ENCODE data around the gene PDXK. TPM values are rescaled to one million over a fixed set of nuclear protein-coding genes. Genes with fewer than 3 reads are reported as not detected.

PDXK gene
- total and polyA plus RNA-seq, 2 of the 13 experiments (the other 11 are each of a cell fraction or from before 2014, with no cell fraction given): 114 to 184 TPM

GRCh38 chr21:43703035-43703880 lies 15.7 kb upstream of the PDXK start (continued):
- TF ChIP-seq, protein P1, sequence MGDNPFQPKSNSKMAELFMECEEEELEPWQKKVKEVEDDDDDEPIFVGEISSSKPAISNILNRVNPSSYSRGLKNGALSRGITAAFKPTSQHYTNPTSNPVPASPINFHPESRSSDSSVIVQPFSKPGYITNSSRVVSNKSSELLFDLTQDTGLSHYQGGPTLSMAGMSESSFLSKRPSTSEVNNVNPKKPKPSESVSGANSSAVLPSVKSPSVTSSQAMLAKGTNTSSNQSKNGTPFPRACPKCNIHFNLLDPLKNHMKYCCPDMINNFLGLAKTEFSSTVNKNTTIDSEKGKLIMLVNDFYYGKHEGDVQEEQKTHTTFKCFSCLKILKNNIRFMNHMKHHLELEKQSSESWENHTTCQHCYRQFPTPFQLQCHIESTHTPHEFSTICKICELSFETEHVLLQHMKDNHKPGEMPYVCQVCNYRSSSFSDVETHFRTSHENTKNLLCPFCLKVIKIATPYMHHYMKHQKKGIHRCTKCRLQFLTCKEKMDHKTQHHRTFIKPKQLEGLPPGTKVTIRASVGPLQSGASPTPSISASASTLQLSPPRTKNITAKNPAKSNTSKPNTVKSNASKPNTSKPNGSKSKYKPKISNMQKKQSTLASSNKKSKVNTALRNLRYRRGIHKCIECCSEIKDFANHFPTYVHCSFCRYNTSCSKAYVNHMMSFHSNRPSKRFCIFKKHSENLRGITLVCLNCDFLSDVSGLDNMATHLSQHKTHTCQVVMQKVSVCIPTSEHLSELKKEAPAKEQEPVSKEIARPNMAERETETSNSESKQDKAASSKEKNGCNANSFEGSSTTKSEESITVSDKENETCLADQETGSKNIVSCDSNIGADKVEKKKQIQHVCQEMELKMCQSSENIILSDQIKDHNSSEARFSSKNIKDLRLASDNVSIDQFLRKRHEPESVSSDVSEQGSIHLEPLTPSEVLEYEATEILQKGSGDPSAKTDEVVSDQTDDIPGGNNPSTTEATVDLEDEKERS (CRISPR knock-in tag; IDR thresholded peaks at IDR 0.05): 0 out of 2 replicates have a peak, but pooled peaks have one; percentile 40
- TF ChIP-seq TCF7 (IDR thresholded peaks at IDR 0.05; ENCODE audit: low read depth) (no peak), ZFP41 (CRISPR knock-in tag; IDR thresholded peaks at IDR 0.05; ENCODE audit: borderline replicate concordance) (no peak), SALL1 (CRISPR knock-in tag; IDR thresholded peaks at IDR 0.05) (peak; percentile 35), ZNF281 (CRISPR knock-in tag; IDR thresholded peaks at IDR 0.05; ENCODE audit: borderline replicate concordance) (no peak), ZNF839 (CRISPR knock-in tag; IDR thresholded peaks at IDR 0.05; ENCODE audit: borderline replicate concordance) (0 out of 2 replicates have a peak, but pooled peaks have one; percentile 55), CHD2 (IDR thresholded peaks at IDR 0.05; ENCODE audit: low read depth, low read length) (no peak), ZNF333 (CRISPR knock-in tag; IDR thresholded peaks at IDR 0.05; ENCODE audit: borderline replicate concordance) (0 out of 2 replicates have a peak, but pooled peaks have one; percentile 13), ARNT (IDR thresholded peaks at IDR 0.05) (no peak), POLR2AphosphoS2 (IDR thresholded peaks at IDR 0.05; ENCODE audit: low read depth, low read length) (no peak)
- TF ChIP-seq, protein P2, sequence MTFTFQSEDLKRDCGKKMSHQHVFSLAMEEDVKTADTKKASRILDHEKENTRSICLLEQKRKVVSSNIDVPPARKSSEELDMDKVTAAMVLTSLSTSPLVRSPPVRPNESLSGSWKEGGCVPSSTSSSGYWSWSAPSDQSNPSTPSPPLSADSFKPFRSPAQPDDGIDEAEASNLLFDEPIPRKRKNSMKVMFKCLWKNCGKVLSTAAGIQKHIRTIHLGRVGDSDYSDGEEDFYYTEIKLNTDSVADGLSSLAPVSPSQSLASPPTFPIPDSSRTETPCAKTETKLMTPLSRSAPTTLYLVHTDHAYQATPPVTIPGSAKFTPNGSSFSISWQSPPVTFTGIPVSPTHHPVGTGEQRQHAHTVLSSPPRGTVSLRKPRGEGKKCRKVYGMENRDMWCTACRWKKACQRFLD (CRISPR knock-in tag; IDR thresholded peaks at IDR 0.05; ENCODE audit: borderline replicate concordance): no peak
- TF ChIP-seq, protein P3, sequence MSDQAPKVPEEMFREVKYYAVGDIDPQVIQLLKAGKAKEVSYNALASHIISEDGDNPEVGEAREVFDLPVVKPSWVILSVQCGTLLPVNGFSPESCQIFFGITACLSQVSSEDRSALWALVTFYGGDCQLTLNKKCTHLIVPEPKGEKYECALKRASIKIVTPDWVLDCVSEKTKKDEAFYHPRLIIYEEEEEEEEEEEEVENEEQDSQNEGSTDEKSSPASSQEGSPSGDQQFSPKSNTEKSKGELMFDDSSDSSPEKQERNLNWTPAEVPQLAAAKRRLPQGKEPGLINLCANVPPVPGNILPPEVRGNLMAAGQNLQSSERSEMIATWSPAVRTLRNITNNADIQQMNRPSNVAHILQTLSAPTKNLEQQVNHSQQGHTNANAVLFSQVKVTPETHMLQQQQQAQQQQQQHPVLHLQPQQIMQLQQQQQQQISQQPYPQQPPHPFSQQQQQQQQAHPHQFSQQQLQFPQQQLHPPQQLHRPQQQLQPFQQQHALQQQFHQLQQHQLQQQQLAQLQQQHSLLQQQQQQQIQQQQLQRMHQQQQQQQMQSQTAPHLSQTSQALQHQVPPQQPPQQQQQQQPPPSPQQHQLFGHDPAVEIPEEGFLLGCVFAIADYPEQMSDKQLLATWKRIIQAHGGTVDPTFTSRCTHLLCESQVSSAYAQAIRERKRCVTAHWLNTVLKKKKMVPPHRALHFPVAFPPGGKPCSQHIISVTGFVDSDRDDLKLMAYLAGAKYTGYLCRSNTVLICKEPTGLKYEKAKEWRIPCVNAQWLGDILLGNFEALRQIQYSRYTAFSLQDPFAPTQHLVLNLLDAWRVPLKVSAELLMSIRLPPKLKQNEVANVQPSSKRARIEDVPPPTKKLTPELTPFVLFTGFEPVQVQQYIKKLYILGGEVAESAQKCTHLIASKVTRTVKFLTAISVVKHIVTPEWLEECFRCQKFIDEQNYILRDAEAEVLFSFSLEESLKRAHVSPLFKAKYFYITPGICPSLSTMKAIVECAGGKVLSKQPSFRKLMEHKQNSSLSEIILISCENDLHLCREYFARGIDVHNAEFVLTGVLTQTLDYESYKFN (CRISPR knock-in tag; conservative IDR thresholded peaks at IDR 0.05): peak; percentile 48
- TF ChIP-seq, protein P4, sequence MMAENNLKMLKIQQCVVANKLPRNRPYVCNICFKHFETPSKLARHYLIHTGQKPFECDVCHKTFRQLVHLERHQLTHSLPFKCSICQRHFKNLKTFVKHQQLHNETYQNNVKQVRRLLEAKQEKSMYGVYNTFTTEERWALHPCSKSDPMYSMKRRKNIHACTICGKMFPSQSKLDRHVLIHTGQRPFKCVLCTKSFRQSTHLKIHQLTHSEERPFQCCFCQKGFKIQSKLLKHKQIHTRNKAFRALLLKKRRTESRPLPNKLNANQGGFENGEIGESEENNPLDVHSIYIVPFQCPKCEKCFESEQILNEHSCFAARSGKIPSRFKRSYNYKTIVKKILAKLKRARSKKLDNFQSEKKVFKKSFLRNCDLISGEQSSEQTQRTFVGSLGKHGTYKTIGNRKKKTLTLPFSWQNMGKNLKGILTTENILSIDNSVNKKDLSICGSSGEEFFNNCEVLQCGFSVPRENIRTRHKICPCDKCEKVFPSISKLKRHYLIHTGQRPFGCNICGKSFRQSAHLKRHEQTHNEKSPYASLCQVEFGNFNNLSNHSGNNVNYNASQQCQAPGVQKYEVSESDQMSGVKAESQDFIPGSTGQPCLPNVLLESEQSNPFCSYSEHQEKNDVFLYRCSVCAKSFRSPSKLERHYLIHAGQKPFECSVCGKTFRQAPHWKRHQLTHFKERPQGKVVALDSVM (CRISPR knock-in tag; IDR thresholded peaks at IDR 0.05): peak; percentile 70

Measured in HepG2 (cell line).